Sigmoid colon (tissue), 4 donors: ENCODE measurements around the gene ARHGAP10.

Experiments
- POLR2AphosphoS5 ChIP-seq, 4 donors: sonication (generic); formaldehyde crosslinking; IDR thresholded peaks; one replicate each; pipeline ENCODE4 v1.6.1; 2017; ENCODE audit warnings: antibody characterized with exemption in 4 of 4
- TF ChIP-seq, protein P1 (sequence below), 4 experiments: fragments of 450-650 bp in 3 of 4; fragments of 200-600 bp in 1 of 4; IDR thresholded peaks; one replicate each; pipeline ENCODE4 v1.5.1; 2016 to 2019; ENCODE audit warnings: antibody characterized with exemption in 4 of 4, mild to moderate bottlenecking in 3 of 4, moderate library complexity in 2 of 4

DNA sequence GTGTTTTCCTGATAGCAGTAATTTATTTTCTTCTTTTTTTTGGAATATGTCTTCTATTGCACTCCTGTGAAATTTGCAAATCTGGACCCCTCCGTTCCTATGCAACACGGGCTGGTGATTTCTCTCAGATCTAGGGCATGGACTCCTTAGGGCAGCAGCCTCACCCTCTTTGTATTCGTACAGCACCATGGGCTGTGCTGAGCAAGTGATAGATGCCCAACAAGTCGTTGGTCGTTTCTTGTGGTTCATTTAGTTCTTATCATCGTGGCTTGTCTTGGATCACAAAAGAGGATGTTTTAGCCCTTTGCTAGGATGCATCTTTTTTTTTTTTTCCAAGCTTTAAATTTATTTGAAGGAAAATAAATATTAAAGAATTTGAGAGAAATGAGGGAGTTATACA is 82.1 kb downstream of the ARHGAP10 start:
- TF ChIP-seq, protein P1, sequence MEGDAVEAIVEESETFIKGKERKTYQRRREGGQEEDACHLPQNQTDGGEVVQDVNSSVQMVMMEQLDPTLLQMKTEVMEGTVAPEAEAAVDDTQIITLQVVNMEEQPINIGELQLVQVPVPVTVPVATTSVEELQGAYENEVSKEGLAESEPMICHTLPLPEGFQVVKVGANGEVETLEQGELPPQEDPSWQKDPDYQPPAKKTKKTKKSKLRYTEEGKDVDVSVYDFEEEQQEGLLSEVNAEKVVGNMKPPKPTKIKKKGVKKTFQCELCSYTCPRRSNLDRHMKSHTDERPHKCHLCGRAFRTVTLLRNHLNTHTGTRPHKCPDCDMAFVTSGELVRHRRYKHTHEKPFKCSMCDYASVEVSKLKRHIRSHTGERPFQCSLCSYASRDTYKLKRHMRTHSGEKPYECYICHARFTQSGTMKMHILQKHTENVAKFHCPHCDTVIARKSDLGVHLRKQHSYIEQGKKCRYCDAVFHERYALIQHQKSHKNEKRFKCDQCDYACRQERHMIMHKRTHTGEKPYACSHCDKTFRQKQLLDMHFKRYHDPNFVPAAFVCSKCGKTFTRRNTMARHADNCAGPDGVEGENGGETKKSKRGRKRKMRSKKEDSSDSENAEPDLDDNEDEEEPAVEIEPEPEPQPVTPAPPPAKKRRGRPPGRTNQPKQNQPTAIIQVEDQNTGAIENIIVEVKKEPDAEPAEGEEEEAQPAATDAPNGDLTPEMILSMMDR (IDR thresholded peaks at IDR 0.05) = no peak
- TF ChIP-seq POLR2AphosphoS5 (IDR thresholded peaks at IDR 0.05) = no peak
